Measurements from ENCODE around the gene SCYL1.

SCYL1 gene

GRCh38 chr11:65487467-65488272 lies 37.2 kb upstream of the SCYL1 start:
- Histone ChIP-seq H3K9me3 (ENCODE audit: control insufficient read depth, insufficient read depth, low read length) (no peaks in the 10 kb centered on the region), H3K27me3 (ENCODE audit: control insufficient read depth, insufficient read depth, low read length) (no peaks in the 10 kb centered on the region), H3K36me3 (ENCODE audit: control insufficient read depth, insufficient read depth, low read length) (no peaks in the 10 kb centered on the region), H3K4me1 (ENCODE audit: control insufficient read depth, insufficient read depth, low read length) (peaks cover 63% of the 10 kb centered on the region), H3K27ac (ENCODE audit: low read depth, low read length) (peak overlapping the region; percentile 93), H3K4me3 (ENCODE audit: low read depth, low read length) (peak overlapping the region; percentile 48), H3K9ac (ENCODE audit: low read depth, low read length) (peak overlapping the region; percentile 63)

- H3K4me1 ChIP-seq (ENCODE audit: control insufficient read depth, insufficient read depth, low read length) = peaks cover 71% of the 10 kb centered on the region
- H3K36me3 ChIP-seq (ENCODE audit: control insufficient read depth, insufficient read depth, low read length) = no peaks in the 10 kb centered on the region
- H3K27ac ChIP-seq (ENCODE audit: low read depth, low read length) = peak overlapping the region; percentile 93
- H3K9me3 ChIP-seq (ENCODE audit: control insufficient read depth, insufficient read depth, low read length) = no peaks in the 10 kb centered on the region
- peak overlapping the region; percentile 63 for H3K9ac ChIP-seq (ENCODE audit: low read depth, low read length)
- H3K27me3 ChIP-seq (ENCODE audit: control insufficient read depth, insufficient read depth, low read length) = no peaks in the 10 kb centered on the region
- peak overlapping the region; percentile 48 for H3K4me3 ChIP-seq (ENCODE audit: low read depth, low read length)
These were observed 36.4 kb upstream of the SCYL1 start for GRCh38 chr11:65488273-65489034.

- H3K27ac ChIP-seq (ENCODE audit: low read depth, low read length) = peak overlapping the region; percentile 93
- H3K4me1 ChIP-seq (ENCODE audit: control insufficient read depth, insufficient read depth, low read length) = peaks cover 76% of the 10 kb centered on the region
- H3K36me3 ChIP-seq (ENCODE audit: control insufficient read depth, insufficient read depth, low read length) = no peaks in the 10 kb centered on the region
- H3K27me3 ChIP-seq (ENCODE audit: control insufficient read depth, insufficient read depth, low read length) = no peaks in the 10 kb centered on the region
- no peaks in the 10 kb centered on the region for H3K9me3 ChIP-seq (ENCODE audit: control insufficient read depth, insufficient read depth, low read length)
- H3K9ac ChIP-seq (ENCODE audit: low read depth, low read length) = no peak overlapping the region; the same call in 1 of the 2 replicates
- H3K4me3 ChIP-seq (ENCODE audit: low read depth, low read length) = 0 out of 2 replicates have a peak overlapping the region, but pooled peaks have one; percentile 48
These were observed 35.7 kb upstream of the SCYL1 start for GRCh38 chr11:65489035-65489705.

- H3K9ac ChIP-seq (ENCODE audit: low read depth, low read length) = no peak overlapping the region
These were observed 35.1 kb upstream of the SCYL1 start for GRCh38 chr11:65489706-65490320.

GRCh38 chr11:65491163-65491465 lies 33.8 kb upstream of the SCYL1 start:
- Histone ChIP-seq H3K27me3 (ENCODE audit: control insufficient read depth, insufficient read depth, low read length) (no peaks in the 10 kb centered on the region), H3K36me3 (ENCODE audit: control insufficient read depth, insufficient read depth, low read length) (no peaks in the 10 kb centered on the region), H3K9ac (ENCODE audit: low read depth, low read length) (no peak overlapping the region), H3K4me1 (ENCODE audit: control insufficient read depth, insufficient read depth, low read length) (peaks cover 65% of the 10 kb centered on the region), H3K4me3 (ENCODE audit: low read depth, low read length) (no peak overlapping the region), H3K9me3 (ENCODE audit: control insufficient read depth, insufficient read depth, low read length) (no peaks in the 10 kb centered on the region), H3K27ac (ENCODE audit: low read depth, low read length) (peak overlapping the region; percentile 71)

More at GRCh38 chr11:65489706-65490320, 35.1 kb upstream of the SCYL1 start:
- Histone ChIP-seq H3K4me1 (ENCODE audit: control insufficient read depth, insufficient read depth, low read length) (peaks cover 73% of the 10 kb centered on the region), H3K9me3 (ENCODE audit: control insufficient read depth, insufficient read depth, low read length) (no peaks in the 10 kb centered on the region), H3K4me3 (ENCODE audit: low read depth, low read length) (no peak overlapping the region), H3K27ac (ENCODE audit: low read depth, low read length) (peak overlapping the region; percentile 93), H3K36me3 (ENCODE audit: control insufficient read depth, insufficient read depth, low read length) (no peaks in the 10 kb centered on the region), H3K27me3 (ENCODE audit: control insufficient read depth, insufficient read depth, low read length) (no peaks in the 10 kb centered on the region)

GRCh38 chr11:65491614-65492386 lies 33.1 kb upstream of the SCYL1 start:
- Histone ChIP-seq H3K9ac (ENCODE audit: low read depth, low read length) (no peak overlapping the region), H3K9me3 (ENCODE audit: control insufficient read depth, insufficient read depth, low read length) (no peaks in the 10 kb centered on the region), H3K4me3 (ENCODE audit: low read depth, low read length) (no peak overlapping the region), H3K4me1 (ENCODE audit: control insufficient read depth, insufficient read depth, low read length) (peaks cover 67% of the 10 kb centered on the region), H3K36me3 (ENCODE audit: control insufficient read depth, insufficient read depth, low read length) (no peaks in the 10 kb centered on the region), H3K27me3 (ENCODE audit: control insufficient read depth, insufficient read depth, low read length) (no peaks in the 10 kb centered on the region), H3K27ac (ENCODE audit: low read depth, low read length) (peak overlapping the region; percentile 71)

- Histone ChIP-seq H3K9ac (ENCODE audit: low read depth, low read length) (no peak overlapping the region), H3K36me3 (ENCODE audit: control insufficient read depth, insufficient read depth, low read length) (no peaks in the 10 kb centered on the region), H3K9me3 (ENCODE audit: control insufficient read depth, insufficient read depth, low read length) (no peaks in the 10 kb centered on the region), H3K4me3 (ENCODE audit: low read depth, low read length) (no peak overlapping the region), H3K27ac (ENCODE audit: low read depth, low read length) (peak overlapping the region; percentile 71), H3K27me3 (ENCODE audit: control insufficient read depth, insufficient read depth, low read length) (no peaks in the 10 kb centered on the region), H3K4me1 (ENCODE audit: control insufficient read depth, insufficient read depth, low read length) (peaks cover 66% of the 10 kb centered on the region)
These were observed 32.6 kb upstream of the SCYL1 start for GRCh38 chr11:65492387-65492636.

- Histone ChIP-seq H3K27me3 (ENCODE audit: control insufficient read depth, insufficient read depth, low read length) (no peaks in the 10 kb centered on the region), H3K9me3 (ENCODE audit: control insufficient read depth, insufficient read depth, low read length) (no peaks in the 10 kb centered on the region), H3K4me1 (ENCODE audit: control insufficient read depth, insufficient read depth, low read length) (peaks cover 64% of the 10 kb centered on the region), H3K36me3 (ENCODE audit: control insufficient read depth, insufficient read depth, low read length) (no peaks in the 10 kb centered on the region), H3K27ac (ENCODE audit: low read depth, low read length) (peak overlapping the region; percentile 71), H3K9ac (ENCODE audit: low read depth, low read length) (no peak overlapping the region), H3K4me3 (ENCODE audit: low read depth, low read length) (no peak overlapping the region)
These were observed 32.1 kb upstream of the SCYL1 start for GRCh38 chr11:65492637-65493366.

GRCh38 chr11:65493367-65494176 lies 31.3 kb upstream of the SCYL1 start:
- Histone ChIP-seq H3K4me3 (ENCODE audit: low read depth, low read length) (no peak overlapping the region), H3K27me3 (ENCODE audit: control insufficient read depth, insufficient read depth, low read length) (no peaks in the 10 kb centered on the region), H3K9me3 (ENCODE audit: control insufficient read depth, insufficient read depth, low read length) (no peaks in the 10 kb centered on the region), H3K27ac (ENCODE audit: low read depth, low read length) (peak overlapping the region; percentile 71), H3K36me3 (ENCODE audit: control insufficient read depth, insufficient read depth, low read length) (no peaks in the 10 kb centered on the region), H3K9ac (ENCODE audit: low read depth, low read length) (no peak overlapping the region), H3K4me1 (ENCODE audit: control insufficient read depth, insufficient read depth, low read length) (peaks cover 61% of the 10 kb centered on the region)

Data from HUES48 (cell line).